D721Med (cell line): ENCODE data around the gene OPN1LW.
"Not testable (repeated sequence)": the region's sequence is repeated elsewhere in the genome, so short reads cannot be mapped to it uniquely, and the experiment has no call there.

Experiments used
- DNase-seq: peaks from one replicate; pipeline ENCODE4 v3.0.0; 2011; ENCODE audit warnings: low spot score; ENCODE audit not compliant: insufficient read length
- FAIRE-seq: peaks from 2 replicates; lab custom pipeline; 2011; peaks lifted over from hg19 to GRCh38; lab: Jason Lieb, UNC
- CTCF ChIP-seq: IDR thresholded peaks from 2 replicates; pipeline ENCODE4 v1.5.1; 2012; ENCODE audit warnings: mild to moderate bottlenecking, control low read depth; ENCODE audit not compliant: insufficient read depth; ENCODE audit errors: missing control alignments

The OPN1LW gene

GRCh38 chrX:154142950-154143745 lies 895 bp upstream of the OPN1LW start:
- FAIRE-seq (no peak), DNase-seq (no peak)
- TF ChIP-seq CTCF: no peak

- not testable (repeated sequence) for DNase-seq, FAIRE-seq
These were observed 7.0 kb downstream of the OPN1LW start for GRCh38 chrX:154151030-154151429.

- FAIRE-seq, DNase-seq: not testable (repeated sequence)
These were observed 12.2 kb downstream of the OPN1LW start for GRCh38 chrX:154156221-154156620.

- FAIRE-seq, DNase-seq: not testable (repeated sequence)
These were observed 13.2 kb downstream of the OPN1LW start for GRCh38 chrX:154157207-154157606.

GRCh38 chrX:154159345-154159744 lies 15.3 kb downstream of the OPN1LW start:
- DNase-seq, FAIRE-seq: not testable (repeated sequence)

- FAIRE-seq, DNase-seq: not testable (repeated sequence)
These were observed 20.9 kb downstream of the OPN1LW start for GRCh38 chrX:154164902-154165301.

- not testable (repeated sequence) for FAIRE-seq, DNase-seq
These were observed 24.3 kb downstream of the OPN1LW start for GRCh38 chrX:154168384-154168783.

GRCh38 chrX:154172535-154172943 lies 28.5 kb downstream of the OPN1LW start:
- not testable (repeated sequence) for FAIRE-seq, DNase-seq

- DNase-seq, FAIRE-seq: not testable (repeated sequence)
These were observed 30.3 kb downstream of the OPN1LW start for GRCh38 chrX:154174356-154174755.

GRCh38 chrX:154182296-154182695 lies 38.3 kb downstream of the OPN1LW start, which contains the start of gene OPN1MW:
Gene OPN1MW (plus strand): TSS chrX:154182596. CDS start chrX:154182678, 82 bp downstream.
- not testable (repeated sequence) for FAIRE-seq, DNase-seq

- not testable (repeated sequence) for DNase-seq, FAIRE-seq
These were observed 39.8 kb downstream of the OPN1LW start for GRCh38 chrX:154183794-154184193.

- FAIRE-seq, DNase-seq: not testable (repeated sequence)
These were observed 48.8 kb downstream of the OPN1LW start for GRCh38 chrX:154192846-154193245.

GRCh38 chrX:154194316-154194715 lies 50.3 kb downstream of the OPN1LW start:
- DNase-seq, FAIRE-seq: not testable (repeated sequence)

GRCh38 chrX:154196466-154196865 lies 52.4 kb downstream of the OPN1LW start:
- not testable (repeated sequence) for DNase-seq, FAIRE-seq
